ENCODE data around the gene PRKCE. TPM values are rescaled to one million over a fixed set of nuclear protein-coding genes. Genes with fewer than 3 reads are reported as not detected.

Gene PRKCE
- total RNA-seq, 6 experiments from 2014 or later = 5.2 to 18.8 (median 11.0) TPM

- ATAC-seq = no peak
- Histone ChIP-seq H3K4me1 (no peaks in the 10 kb centered on the region), H3K27ac (no peak overlapping the region), H3K9me3 (no peaks in the 10 kb centered on the region), H3K36me3 (no peaks in the 10 kb centered on the region), H3K4me3 (no peak overlapping the region), H3K27me3 (no peaks in the 10 kb centered on the region)
- no peak for TF ChIP-seq POLR2A (IDR thresholded peaks at IDR 0.05)
- 98% methylated on average over 5 of the region's 5 CpGs for WGBS (ENCODE audit: insufficient coverage, low coverage, low lambda C conversion rate, missing lambda C conversion rate)
- DNase-seq = no peak
- intact Hi-C loops (cut with DNase I) = no loop called here
Measured at GRCh38 chr2:45674035-45674816, 22.8 kb downstream of the PRKCE start.

DNA sequence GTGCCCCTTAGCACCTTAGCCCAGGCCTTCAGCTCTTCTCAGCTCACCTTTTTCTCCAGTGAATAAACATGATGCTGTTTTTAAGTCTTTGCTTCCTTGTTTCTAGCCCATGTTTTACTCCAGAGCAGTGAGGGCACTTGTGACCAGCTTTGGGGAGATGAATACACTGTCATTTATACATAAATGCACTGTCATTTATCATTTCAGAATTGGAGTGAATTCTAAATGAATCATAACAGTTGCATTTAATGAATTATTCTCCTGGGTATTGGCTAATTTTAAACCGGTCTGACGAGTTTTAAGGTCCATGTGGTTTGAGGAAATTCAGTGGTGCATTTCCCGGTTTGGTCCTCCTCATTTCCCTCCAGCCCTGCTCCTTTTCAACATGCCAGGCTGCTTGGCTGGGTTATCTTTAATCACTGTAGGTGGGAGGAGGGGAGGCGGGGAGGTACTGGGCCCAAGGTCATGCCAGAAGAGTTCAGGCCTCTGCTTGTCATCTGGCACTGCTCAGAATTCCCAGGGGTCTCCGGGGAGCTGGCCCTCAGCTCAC is 23.9 kb downstream of the PRKCE start:
- DNase-seq = no peak
- Histone ChIP-seq H3K27ac (no peak overlapping the region), H3K36me3 (no peaks in the 10 kb centered on the region), H3K4me3 (no peak overlapping the region), H3K27me3 (no peaks in the 10 kb centered on the region), H3K9me3 (no peaks in the 10 kb centered on the region), H3K4me1 (peaks cover 0 to 4% (median 1%) of the 10 kb centered on the region in 4 donors)
- TF ChIP-seq CTCF (IDR thresholded peaks at IDR 0.05) (no peak), POLR2A (IDR thresholded peaks at IDR 0.05) (no peak)
- intact Hi-C loops (cut with DNase I) = no loop called here
- WGBS (ENCODE audit: insufficient coverage, low coverage, low lambda C conversion rate, missing lambda C conversion rate) = 57% methylated on average over 4 of the region's 5 CpGs
- ATAC-seq = peak in 2 of 4 donors; percentile 18 to 40

DNA sequence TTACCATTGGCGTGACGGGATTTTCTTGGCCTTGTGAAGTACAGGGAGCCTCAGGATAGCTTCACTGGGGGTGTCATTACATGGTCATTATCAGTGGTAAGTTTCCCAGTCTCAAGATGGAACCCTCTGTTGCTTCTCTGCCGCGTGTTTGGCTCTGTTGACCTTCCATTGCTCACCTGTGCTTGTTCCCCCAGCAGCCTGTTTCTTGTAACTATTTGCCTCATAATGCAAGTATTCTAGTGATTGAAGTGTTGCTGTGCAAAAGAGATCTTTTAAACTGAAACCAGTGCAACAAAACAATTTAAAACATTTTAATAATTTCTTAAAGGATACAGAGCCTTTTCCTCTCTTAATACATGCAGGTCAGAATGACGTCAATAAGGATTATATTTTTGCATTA is 24.6 kb downstream of the PRKCE start:
- no peaks in the 10 kb centered on the region for H3K9me3 ChIP-seq
- ATAC-seq (no peak), DNase-seq (no peak)
- TF ChIP-seq CTCF (IDR thresholded peaks at IDR 0.05) (no peak), POLR2A (IDR thresholded peaks at IDR 0.05) (no peak)
- peaks cover 0 to 9% (median 4%) of the 10 kb centered on the region in 4 donors for H3K4me1 ChIP-seq
- H3K4me3 ChIP-seq = no peak overlapping the region
- intact Hi-C loops (cut with DNase I) = no loop called here
- WGBS (ENCODE audit: insufficient coverage, low coverage, low lambda C conversion rate, missing lambda C conversion rate) = 87% methylated on average over 5 of the region's 5 CpGs
- no peaks in the 10 kb centered on the region for H3K27me3 ChIP-seq
- H3K36me3 ChIP-seq = no peaks in the 10 kb centered on the region
- H3K27ac ChIP-seq = no peak overlapping the region

GRCh38 chr2:45678791-45679348 is 27.4 kb downstream of the PRKCE start:
- TF ChIP-seq POLR2A (IDR thresholded peaks at IDR 0.05) = no peak
- no peak for TF ChIP-seq CTCF (IDR thresholded peaks at IDR 0.05)

More at GRCh38 chr2:45678791-45679348, 27.4 kb downstream of the PRKCE start:
- Histone ChIP-seq H3K36me3 (no peaks in the 10 kb centered on the region), H3K4me3 (no peak overlapping the region), H3K27ac (no peak overlapping the region), H3K4me1 (peaks cover 0 to 9% (median 4%) of the 10 kb centered on the region in 4 donors), H3K27me3 (no peaks in the 10 kb centered on the region), H3K9me3 (no peaks in the 10 kb centered on the region)
- WGBS (ENCODE audit: insufficient coverage, low coverage, low lambda C conversion rate, missing lambda C conversion rate) = 85% methylated on average over 4 of the region's 4 CpGs
- DNase-seq (no peak), ATAC-seq (no peak)
- intact Hi-C loops (cut with DNase I) = no loop called here
